ENCODE measurements around the gene EIF3J.

- TF ChIP-seq CTCF (IDR thresholded peaks at IDR 0.05): no peak
- TF ChIP-seq POLR2A (IDR thresholded peaks at IDR 0.05): no peak
These were observed 32.4 kb downstream of the EIF3J start for GRCh38 chr15:44569316-44569715.
